Measurements from ENCODE around the gene TAS2R31. TPM values are rescaled to one million over a fixed set of nuclear protein-coding genes. Genes with fewer than 3 reads are reported as not detected.
"Not testable (repeated sequence)": the region's sequence is repeated elsewhere in the genome, so short reads cannot be mapped to it uniquely, and the experiment has no call there.

The TAS2R31 gene
- total RNA-seq, 1 experiment from 2014 or later, result 1.7 TPM

- Histone ChIP-seq H3K79me2 (ENCODE audit: insufficient read depth, low read length) (peaks cover 19% of the 10 kb centered on the region), H3K4me2 (ENCODE audit: low read length) (no peak overlapping the region), H3K27me3 (ENCODE audit: insufficient read depth, low read length) (no peaks in the 10 kb centered on the region), H3K4me3 (replicated peaks in 1 of 2; ENCODE audit: low read depth in 1 of 2, low read length in 2 of 2) (no peak overlapping the region), H2AFZ (ENCODE audit: low read depth, low read length, poor library complexity, severe bottlenecking) (no peak overlapping the region), H3K9ac (ENCODE audit: low read length) (no peak overlapping the region), H3K27ac (ENCODE audit: low read depth, low read length) (no peak overlapping the region), H3K4me1 (ENCODE audit: control insufficient read depth in 1 of 2, insufficient read depth in 2 of 2, low read length in 2 of 2) (no peaks in the 10 kb centered on the region), H3K9me2 (ENCODE audit: insufficient read depth) (no peaks in the 10 kb centered on the region), H3K9me3 (ENCODE audit: control insufficient read depth in 1 of 2, insufficient read depth in 1 of 2, low read depth in 1 of 2, low read length in 2 of 2) (no peaks in the 10 kb centered on the region), H3K36me3 (ENCODE audit: control insufficient read depth in 1 of 2, insufficient read depth in 2 of 2, low read length in 2 of 2) (no peaks in the 10 kb centered on the region), H4K20me1 (ENCODE audit: insufficient read depth) (no peaks in the 10 kb centered on the region)
- ChIA-PET POLR2A (no interaction called here), RAD21 (ENCODE audit: low non-redundant PET in 1 of 2, low total read pairs in 2 of 2, uncharacterized antibody in 2 of 2, unreplicated experiment in 2 of 2) (no interaction called here), CTCF (no interaction called here)
- ATAC-seq (no peak), DNase-seq (ENCODE audit: low read depth, low spot score) (no peak)
- TF ChIP-seq FOSL1 (IDR thresholded peaks at IDR 0.05; ENCODE audit: low read depth), result no peak
- TF ChIP-seq EGR1 (IDR thresholded peaks at IDR 0.05; ENCODE audit: low read depth), result no peak
- TF ChIP-seq ELF1 (IDR thresholded peaks at IDR 0.05; ENCODE audit: borderline replicate concordance, low read depth), result no peak
- TF ChIP-seq CEBPB (IDR thresholded peaks at IDR 0.05; ENCODE audit: low read depth), result no peak
- TF ChIP-seq, protein P1, sequence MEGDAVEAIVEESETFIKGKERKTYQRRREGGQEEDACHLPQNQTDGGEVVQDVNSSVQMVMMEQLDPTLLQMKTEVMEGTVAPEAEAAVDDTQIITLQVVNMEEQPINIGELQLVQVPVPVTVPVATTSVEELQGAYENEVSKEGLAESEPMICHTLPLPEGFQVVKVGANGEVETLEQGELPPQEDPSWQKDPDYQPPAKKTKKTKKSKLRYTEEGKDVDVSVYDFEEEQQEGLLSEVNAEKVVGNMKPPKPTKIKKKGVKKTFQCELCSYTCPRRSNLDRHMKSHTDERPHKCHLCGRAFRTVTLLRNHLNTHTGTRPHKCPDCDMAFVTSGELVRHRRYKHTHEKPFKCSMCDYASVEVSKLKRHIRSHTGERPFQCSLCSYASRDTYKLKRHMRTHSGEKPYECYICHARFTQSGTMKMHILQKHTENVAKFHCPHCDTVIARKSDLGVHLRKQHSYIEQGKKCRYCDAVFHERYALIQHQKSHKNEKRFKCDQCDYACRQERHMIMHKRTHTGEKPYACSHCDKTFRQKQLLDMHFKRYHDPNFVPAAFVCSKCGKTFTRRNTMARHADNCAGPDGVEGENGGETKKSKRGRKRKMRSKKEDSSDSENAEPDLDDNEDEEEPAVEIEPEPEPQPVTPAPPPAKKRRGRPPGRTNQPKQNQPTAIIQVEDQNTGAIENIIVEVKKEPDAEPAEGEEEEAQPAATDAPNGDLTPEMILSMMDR (IDR thresholded peaks at IDR 0.05 in 2 of 3, conservative IDR thresholded peaks at IDR 0.05 in 1 of 3; ENCODE audit: borderline replicate concordance in 1 of 3, insufficient read depth in 1 of 3, low read depth in 2 of 3, low read length in 2 of 3), result no peak
- TF ChIP-seq SRF (IDR thresholded peaks at IDR 0.05; ENCODE audit: low read depth), result no peak
- no peak for TF ChIP-seq SP1 (IDR thresholded peaks at IDR 0.05; ENCODE audit: low read depth)
- TF ChIP-seq POLR2A (IDR thresholded peaks at IDR 0.05; ENCODE audit: borderline replicate concordance, extremely low read depth, insufficient read depth, insufficient read length), result no peak
- no peak for TF ChIP-seq YY1 (IDR thresholded peaks at IDR 0.05; ENCODE audit: extremely low read depth, insufficient replicate concordance, low read depth, low read length)
- TF ChIP-seq TCF7L2 (IDR thresholded peaks at IDR 0.05; ENCODE audit: borderline replicate concordance, extremely low read depth, insufficient read depth, insufficient read length), result no peak
- no peak for TF ChIP-seq ZNF274 (IDR thresholded peaks at IDR 0.05; ENCODE audit: low read depth, low read length)
- no peak for TF ChIP-seq RAD21 (IDR thresholded peaks at IDR 0.05; ENCODE audit: low read depth)
- TF ChIP-seq ZFX (IDR thresholded peaks at IDR 0.05), result no peak
- TF ChIP-seq JUND (IDR thresholded peaks at IDR 0.05), result no peak
- no TSS peak for BruUV-seq (replicated peaks)
- intact Hi-C loops (cut with micrococcal nuclease), result no loop called here
Measured at GRCh38 chr12:11039171-11039570, 8.0 kb upstream of the TAS2R31 start.

GRCh38 chr12:11033959-11034358, 2.8 kb upstream of the TAS2R31 start:
- DNase-seq (ENCODE audit: low read depth, low spot score); H3K36me3 ChIP-seq (ENCODE audit: control insufficient read depth in 1 of 2, insufficient read depth in 2 of 2, low read length in 2 of 2); POLR2A ChIA-PET; RAD21 ChIA-PET (ENCODE audit: low non-redundant PET in 1 of 2, low total read pairs in 2 of 2, uncharacterized antibody in 2 of 2, unreplicated experiment in 2 of 2); H3K9me2 ChIP-seq (ENCODE audit: insufficient read depth); H3K79me2 ChIP-seq (ENCODE audit: insufficient read depth, low read length); H3K27ac ChIP-seq (ENCODE audit: low read depth, low read length); intact Hi-C loops (cut with micrococcal nuclease); H3K27me3 ChIP-seq (ENCODE audit: insufficient read depth, low read length); H3K9ac ChIP-seq (ENCODE audit: low read length); CTCF ChIA-PET; H4K20me1 ChIP-seq (ENCODE audit: insufficient read depth); H3K4me1 ChIP-seq (ENCODE audit: control insufficient read depth in 1 of 2, insufficient read depth in 2 of 2, low read length in 2 of 2); BruUV-seq (replicated peaks); H2AFZ ChIP-seq (ENCODE audit: low read depth, low read length, poor library complexity, severe bottlenecking); ATAC-seq; H3K9me3 ChIP-seq (ENCODE audit: control insufficient read depth in 1 of 2, insufficient read depth in 1 of 2, low read depth in 1 of 2, low read length in 2 of 2); H3K4me2 ChIP-seq (ENCODE audit: low read length); H3K4me3 ChIP-seq (replicated peaks in 1 of 2; ENCODE audit: low read depth in 1 of 2, low read length in 2 of 2): not testable (repeated sequence)

All from HCT116 (cell line).